Measurements from ENCODE around the gene ORM2.

The ORM2 gene

DNA sequence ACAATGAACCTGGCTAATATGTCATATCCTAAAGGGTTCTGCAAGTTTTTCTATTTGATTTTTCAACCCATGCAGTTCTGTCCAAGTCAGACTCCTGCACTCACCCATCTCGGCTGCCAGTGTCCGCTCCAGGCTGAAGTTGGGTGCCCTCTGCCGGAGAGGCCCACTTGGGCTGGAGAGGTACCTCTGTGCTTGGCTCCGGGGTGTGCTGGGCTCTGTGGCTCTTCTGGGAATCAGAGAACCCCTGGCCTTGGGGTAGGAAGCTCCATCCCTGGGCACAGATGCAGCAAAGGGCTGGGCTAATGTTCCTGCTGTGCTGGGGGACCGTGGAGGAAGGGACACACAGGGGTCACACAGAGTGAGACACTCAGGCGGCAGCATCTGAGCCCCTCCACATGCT lies 26.2 kb downstream of the ORM2 start:
- DNase-seq = no peak

DNA sequence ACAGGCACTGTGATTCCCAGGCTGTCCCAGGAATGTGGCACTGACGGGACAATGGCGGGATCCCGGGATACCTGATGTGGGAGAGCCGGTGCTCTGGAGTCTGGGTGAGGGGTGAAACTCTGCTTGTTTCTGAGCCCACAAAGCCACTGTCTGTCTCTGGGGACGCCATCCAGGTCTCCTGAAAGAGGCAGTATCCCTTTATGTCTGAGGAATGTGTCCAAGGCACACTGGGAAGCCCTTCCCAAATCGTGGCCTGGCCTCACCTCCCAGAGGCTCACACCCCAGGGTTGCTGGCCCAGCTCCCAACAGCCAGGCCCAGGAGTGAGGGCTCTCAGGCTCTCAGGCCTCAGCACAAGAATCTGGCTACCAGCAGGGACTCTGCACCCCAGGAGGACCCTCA lies 27.1 kb downstream of the ORM2 start:
- DNase-seq = no peak

DNA sequence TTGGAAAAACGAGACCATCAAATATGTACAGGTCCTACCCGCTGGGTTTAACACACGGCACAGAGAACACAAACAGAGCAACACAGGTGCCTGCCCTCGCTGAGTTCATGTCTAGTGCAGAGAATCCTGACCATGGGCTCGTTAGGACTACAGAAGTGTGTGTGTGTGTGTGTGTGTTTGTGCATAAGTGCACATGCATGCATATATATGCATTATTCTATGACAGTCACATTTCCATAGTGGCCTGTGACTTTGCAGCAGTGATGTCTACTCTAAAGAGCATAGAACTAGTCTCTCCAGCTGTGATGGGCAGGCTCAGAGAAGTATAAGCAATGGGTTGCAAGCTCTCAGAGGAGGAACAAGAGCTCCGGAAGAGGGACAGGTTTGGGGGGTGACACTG lies 27.7 kb downstream of the ORM2 start:
- no peak for DNase-seq

DNA sequence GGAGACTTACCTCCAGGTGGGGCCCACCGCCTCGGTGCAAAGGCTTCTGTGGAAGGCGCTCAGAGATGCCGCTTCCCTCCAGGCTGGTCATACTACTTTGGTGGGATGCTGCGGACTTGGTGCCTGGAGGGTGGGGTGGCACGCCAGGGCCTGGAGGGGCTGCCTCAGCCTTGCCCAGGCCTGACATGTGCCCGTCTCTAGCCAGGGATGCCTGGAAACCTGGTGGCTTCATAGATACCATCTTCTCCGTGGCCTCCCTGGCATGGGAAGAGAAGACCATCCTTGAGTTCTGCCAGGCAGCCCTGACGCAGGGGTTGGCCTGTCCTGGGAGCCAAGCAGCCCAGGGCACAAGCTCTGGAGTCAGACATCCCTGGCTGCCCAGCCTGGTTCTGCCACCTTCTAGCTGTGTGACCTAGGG lies 28.3 kb downstream of the ORM2 start:
- DNase-seq = no peak

DNA sequence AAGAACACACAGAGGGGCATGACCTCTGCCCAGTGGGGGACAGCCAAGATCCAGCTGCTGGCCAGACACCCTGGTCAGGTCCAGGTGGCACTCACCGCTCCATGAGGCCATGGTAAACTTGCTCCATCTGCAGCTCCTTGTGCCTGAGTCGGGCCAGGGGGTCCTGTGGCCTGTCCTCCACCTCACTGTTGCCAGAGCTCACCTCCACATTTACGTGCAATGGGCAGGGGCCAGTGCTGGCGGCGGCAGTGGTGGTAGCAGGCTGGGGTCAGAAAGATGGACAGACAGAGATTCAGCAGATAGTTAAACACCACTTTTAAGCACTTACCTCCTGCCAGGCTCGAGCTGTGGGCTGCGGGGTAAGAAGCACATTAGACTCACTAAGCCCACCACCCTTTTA lies 30.1 kb downstream of the ORM2 start:
- no peak for DNase-seq

DNA sequence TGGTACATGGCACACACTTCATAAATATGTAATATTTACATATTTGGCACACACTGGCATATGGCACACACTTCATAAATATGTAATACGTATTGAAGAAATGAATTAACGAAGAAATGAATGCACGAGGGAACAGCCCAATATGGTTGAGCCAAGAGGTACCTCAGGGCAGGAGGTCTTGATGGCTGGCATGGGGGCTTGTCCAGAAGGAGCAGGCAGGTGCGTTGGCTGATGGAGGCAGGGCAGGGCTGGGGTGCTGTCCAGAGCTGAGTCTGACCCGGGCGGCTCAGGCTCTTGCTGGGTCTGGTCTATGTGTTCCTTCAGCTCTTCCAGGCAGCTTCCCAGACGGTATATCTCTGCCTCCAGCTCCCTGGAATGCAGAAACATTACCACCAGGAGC lies 31.9 kb downstream of the ORM2 start:
- no peak for DNase-seq

DNA sequence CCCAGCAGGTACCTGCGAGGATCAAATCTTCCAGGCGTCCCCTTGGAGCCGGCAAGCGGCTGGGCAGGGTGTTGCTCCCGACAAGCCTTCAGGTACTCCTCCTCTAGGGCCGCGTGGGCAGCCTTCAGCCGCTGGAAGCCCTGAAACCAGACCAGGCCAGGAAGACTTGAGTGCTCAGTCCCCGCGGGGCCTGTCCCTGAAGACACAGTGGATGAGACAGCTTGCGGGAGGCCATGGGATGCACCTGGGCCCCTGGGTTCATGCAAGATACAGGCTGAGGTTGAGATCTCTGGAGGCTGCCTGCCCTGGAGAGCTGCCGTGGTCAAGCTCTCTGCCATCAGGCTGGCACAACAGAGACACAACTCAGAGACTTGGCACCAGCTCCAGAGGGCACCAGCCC lies 32.7 kb downstream of the ORM2 start:
- no peak for DNase-seq

DNA sequence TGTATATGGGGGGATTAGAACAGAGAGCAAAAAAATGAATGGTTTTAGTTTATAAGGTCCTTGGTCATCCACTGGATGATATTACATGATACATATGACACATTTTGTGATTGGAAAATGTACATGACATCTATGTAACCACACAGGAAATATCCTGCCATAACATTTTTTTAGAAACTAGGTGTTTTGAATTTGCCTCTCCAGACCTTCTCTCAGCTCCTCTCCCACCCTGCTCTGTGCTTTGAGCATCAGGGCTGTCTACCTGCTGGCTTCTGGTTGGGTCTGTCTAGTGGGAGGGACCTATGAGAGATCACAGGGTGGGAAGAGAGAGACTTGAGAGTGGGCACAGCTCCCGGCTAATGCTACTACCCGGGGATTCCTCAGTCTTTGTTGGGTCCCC lies 33.8 kb downstream of the ORM2 start:
- DNase-seq = no peak

DNA sequence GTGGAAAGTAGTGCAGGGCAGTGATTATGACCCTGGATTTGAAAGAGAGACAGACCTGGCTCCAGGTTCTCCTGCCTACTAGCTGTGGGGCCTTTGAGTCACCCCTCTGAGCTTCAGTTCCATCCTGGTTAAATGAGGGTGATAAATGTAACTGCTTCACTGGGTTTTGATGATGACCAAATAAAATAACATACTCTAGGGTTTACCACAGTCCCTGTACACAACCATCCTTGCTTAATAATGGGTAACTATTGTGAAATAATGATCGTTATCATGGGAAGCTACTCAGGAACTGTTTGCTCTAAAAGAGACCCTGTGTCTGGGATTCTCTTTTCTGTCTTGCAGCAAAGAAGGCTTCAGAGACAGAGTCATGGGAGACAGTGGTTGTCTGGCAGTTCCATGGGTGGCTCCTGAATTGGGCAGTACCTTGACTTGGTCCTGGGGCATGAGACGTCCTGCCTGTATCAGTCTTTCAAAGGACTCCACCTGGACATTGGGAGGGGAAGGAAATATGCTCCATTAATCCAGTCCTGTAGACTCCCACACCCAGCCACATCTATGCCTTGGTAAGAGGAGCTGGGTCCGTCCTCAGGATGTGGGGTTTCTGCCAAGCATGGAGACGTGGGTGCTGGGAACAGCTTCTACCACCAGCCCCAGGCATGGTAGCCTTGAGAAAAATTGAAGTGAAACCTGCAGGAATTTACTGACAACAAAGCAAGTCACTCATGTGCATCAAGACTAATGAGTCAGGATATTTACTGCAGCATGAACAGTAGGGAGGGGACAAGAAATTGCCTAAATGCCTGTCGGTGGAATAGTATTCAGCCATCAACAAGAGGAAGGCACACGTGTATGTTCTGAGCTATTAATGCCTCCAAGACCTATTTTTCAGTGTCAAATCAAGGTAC lies 34.7 kb downstream of the ORM2 start:
- DNase-seq = no peak

DNA sequence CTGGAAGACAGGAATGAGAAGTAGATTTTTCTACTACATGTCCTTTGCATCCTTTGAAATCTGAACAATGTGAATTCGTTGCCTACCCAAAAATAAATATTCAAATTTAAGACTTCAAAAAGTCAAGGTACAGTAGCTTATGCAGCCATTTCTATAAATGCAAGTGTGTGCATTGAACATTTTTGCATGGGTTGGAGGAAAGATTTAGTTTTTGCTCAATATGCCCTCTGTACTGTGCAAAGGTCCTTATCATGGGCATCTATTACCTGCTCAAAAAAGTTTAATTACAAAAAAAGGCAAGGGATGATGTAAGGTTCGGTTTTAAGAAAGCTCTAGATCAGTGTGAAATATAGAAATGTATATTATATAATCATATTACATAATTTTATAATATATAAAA lies 35.5 kb downstream of the ORM2 start:
- no peak for DNase-seq

DNA sequence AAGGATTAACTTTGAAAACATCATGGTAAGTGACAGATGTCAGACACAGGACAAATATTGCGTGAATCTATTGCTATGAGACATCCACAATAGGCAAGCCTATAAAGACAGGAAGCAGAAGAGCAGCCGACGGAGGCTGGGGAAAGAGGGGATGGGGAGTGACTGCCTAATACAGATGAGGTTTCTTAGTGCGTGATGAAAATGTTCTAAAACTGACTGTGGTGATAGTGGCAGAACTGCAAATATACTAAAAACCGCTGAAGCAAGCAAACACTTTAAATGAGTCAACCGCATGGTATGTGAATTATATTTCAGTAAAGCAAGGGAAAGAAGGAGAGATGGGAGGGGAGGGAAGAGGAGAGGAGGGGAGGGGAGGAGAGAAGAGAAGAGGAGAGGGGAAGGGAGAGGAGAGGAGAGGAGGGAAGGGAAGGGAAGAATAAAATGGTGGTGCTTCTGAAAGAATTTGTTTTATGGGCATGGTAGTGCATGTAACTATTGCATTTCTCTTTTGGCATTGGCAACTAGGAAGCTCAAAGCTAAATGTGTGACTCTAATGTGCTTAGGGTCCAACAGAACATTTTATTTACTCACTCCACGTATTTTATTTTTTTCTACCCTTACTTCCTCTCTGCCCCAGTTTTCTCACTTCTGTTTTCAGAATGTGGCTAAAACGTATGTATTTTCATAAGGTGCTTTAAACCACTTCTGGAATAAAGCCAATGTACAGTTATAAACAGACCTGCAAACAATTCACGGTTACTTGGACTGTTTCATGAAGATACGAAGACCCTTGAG lies 36.9 kb downstream of the ORM2 start:
- DNase-seq = no peak

DNA sequence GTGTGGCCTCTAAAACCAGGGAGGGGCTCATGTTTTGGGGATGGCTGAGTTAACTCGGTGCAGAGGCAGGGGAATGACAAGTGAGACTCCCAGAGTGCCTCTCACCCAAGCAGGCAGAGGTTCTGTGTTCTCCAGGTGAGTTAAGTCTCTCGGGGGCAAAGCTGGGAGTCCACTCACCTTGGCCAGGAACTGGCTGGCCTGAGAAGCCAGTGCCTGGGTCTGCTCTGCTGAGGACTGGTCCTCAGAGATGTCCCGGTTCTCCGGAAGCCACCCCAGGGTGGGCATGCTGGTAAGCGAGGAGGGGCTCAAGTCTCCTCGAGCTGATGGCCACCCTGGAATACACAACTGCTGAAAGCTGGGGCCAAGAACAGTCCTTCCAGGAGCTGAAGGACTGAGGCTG lies 37.7 kb downstream of the ORM2 start:
- no peak for DNase-seq

DNA sequence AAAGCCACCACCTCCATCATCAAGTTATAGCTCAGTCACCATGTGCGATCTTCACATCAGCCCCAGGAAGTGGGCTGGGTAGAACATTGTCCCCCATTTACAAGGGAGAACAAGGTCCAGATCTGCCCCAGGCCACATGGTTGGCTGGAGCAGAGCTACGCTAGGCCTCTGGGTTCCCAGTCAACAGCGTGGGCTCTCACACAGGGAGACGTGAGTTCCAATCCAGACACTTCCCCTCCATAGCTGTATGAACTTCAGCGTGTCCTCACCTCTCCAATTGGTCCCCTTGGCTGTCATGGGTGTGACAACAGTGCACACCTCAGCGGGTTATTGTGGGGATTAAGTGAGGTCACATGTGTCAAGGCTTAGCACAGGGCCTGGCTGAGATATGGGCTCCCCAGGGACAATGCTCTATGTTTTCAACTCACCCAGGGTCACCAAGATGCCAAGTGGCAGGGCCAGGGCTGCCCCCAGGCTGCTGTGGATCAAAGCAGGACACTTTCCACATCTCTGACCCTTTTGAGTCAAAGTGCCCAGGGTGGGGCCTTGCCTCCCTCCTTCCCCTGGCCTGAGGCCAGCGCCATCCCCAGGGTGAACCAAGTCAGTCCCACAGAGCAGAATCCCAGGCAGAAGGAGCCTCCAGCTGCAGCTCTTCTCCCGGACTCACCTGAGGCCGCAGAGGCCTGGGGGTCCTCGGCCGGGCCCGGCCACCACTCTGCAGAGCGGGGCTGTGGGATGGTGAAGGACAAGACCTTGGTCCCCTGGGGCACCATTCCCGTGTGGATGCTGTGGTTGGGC lies 38.3 kb downstream of the ORM2 start:
- DNase-seq = no peak

DNA sequence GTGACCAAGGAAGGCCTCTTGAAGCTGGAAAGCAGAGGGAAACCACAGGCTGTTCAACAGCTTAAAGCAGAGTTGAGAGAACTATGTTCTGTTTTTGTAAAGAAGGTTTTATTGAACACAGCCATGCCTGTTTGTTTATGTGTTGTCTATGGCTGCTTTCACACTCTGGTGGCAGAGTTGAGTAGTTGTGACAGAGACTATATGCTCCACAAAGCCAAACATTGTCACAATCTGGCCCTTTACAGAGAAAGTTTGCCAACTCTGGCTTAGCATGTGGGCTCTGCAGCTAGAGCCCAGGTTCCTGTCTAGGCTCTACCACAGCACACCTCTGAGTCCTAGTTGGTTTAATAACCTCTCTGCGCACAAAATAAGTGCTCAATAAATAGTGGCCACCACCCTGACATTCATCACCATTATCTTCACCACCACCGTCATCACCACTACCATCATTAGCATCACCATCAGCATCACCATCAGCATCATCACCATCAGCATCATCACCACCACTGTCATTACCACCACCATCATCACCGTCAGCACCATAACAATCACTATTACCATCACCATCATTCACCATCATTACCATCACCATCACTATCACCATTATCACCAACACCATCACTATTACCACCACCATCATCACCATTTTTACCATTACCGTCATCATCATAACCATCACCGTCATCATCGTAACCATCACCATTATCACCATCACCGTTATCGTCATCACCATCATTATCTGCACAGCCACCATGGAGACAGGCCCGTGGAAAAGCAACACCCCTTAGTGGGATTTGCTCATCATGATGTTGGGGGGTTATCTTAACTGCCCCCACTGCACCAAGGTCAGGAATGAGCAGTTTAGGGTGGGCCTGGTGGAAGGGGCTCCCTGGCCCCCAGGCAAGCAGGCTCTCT lies 39.8 kb downstream of the ORM2 start:
- DNase-seq = no peak

DNA sequence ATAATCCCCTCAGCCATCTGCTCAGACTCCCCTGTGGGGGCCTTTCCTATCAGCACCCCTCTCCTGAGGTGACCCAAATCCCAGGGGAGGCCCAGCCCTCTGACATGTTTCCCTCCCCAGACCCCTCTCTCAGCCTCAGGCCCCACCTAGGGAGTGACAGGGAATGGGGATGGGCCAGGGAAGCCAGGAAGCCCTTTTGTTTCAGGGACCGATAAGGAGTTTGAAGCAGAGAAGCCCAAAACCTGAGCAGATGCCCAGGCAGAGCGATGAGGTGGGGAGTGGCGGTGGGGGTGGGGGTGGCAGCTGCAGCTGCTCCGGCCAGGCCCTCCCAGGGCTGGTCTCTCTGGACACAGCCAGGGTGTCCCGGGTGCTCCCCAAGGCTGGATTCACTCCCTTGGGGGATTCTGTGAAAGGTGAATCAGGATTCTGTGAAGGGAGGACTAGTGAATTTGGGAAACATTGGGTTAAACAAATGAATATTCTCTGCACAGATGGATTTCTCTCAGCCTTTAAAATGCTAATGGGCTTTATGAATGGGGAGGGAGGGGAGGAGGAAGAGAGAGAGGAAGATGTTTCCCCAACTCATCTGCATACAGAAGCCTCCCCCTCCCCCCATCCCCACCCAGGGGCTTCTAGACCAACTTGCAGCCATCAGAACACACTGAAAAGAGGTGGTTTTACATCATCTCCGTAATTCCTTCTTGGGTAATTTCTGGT lies 40.7 kb downstream of the ORM2 start:
- no peak for DNase-seq

DNA sequence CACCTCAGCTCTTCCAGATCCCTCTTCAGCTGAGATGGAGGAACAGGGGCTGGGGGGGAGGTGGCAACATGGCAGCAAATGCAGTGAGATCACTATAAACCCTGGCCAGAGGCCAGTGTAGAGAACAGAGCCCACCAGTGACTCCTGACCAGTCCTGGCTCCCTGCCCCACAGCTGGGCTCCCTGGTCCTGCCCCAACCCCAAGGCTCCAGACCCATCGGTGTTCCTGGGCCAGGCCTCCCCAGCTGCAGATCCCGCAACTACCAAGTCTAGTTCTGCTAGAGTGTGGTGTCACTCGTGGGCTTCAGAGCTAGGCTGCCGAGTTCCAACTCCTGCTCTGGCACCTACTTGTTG lies 41.3 kb downstream of the ORM2 start:
- no peak for DNase-seq

DNA sequence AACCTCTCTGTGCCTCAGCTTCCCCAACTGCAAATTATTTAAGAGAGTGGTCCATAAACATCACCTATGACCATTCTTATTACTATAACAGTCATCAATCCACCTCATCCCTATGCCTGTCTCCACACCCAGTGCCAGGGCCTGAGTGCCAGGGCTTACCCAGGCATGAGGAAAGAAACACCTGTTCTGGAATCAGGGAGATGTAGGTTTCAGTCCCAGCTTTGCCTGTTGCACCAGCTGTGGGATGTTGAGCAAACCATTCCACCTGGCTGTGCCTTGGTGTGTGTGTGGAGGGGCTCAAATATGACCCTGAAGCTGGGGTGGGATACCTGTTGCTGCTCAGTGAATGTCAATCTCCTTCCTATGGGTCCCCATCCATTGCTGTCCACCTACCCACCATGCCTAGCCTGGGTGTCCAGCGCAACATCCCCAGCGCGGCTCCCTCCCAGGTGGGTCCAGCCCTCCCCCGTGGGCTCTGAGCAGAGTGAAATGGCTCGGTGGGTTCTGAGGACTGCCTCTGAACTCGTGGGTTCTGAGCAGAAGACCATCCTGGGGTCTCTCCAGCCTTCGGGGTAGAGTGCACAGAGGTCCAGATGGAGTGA lies 41.8 kb downstream of the ORM2 start:
- DNase-seq = no peak

DNA sequence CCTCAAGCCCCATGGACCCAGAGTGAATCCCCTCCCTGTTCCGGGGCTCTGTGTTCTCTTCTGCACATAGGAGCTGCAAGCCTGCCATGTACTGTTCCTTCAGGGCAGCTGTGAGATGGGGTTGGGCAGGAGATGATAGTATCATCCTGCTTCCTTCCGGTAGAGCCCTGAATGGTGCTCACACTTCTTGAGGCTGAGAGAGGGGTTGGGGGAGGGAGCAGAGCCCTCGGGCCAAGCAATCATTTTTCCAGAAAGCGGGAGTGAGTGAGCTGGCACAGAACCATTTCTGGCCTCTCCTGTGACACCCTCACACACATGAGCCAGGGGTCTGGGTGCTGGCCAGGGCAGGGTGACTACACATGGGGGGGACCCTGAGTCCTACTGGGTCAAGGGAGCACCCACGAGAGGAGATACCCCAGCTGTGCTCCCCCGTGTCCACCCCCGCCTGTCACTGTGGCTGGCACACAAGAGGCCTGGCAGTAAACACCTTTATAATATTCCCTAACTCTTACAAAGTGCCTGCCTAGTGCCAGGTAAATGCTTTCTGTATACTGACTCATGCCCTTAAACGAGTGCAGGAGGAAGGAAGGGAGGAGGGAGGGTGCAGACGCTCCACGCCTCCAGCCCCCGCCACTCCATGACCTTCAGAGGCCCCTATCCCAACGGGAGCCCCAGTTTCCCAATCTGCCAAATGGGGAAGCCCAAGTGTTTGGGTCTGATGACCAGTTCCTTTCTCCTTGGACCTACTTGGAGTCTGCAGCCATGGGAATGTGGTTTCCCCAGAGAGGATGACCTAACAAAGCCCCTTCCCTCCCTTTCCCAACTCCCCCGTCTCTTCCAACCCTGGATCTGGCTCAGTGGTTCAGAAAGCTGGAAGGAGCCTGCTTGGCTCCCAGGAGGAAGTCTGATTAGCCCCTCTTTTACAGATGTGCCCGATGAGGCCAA lies 42.6 kb downstream of the ORM2 start:
- DNase-seq = no peak

DNA sequence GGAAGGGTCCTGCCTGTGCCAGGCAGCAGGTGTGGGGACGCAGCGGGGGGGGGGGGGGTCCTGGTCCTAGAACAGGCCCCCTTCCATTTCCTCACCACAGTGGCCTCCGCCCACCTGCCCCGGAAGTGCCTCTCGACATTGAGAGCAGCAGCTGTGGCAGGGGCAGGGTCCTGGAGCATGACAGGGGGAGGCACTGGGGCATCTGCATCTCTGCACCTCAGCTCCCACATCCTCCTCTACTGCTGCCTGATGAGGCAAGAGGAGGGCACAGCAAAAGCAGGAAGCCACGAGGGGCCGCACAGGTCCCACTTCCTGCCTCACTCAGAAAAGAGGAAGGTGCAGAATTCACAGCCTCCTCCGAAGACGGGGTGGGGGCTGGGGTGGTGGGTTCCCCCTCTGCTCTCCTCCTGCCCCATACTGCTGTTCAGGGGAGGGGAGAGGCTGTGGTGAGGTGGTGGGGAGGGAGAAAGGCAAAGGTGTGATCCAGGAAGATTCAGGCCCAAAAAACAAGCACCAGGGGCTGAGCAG lies 43.3 kb downstream of the ORM2 start:
- no peak for DNase-seq
